Pancreas (tissue), 10 donors: Measurements from ENCODE around the gene PLCB2. TPM values are rescaled to one million over a fixed set of nuclear protein-coding genes. Genes with fewer than 3 reads are reported as not detected.

Experiments used
- ATAC-seq, 4 donors: fragments of 200-7000 bp; cut with Tn5 transposase; one replicate each; pipeline versions ENCODE4 v1.8.0 to v1.9.1; 2020; ENCODE audit warnings: mild to moderate bottlenecking in 4 of 4, moderate library complexity in 4 of 4
- DNase-seq, 6 donors: peaks; one replicate each; pipeline ENCODE4 v3.0.0-alpha.2; 2020
- FAIRE-seq: peaks from 2 replicates; lab custom pipeline; 2012; peaks lifted over from hg19 to GRCh38; lab: Jason Lieb, UNC
- H3K27ac ChIP-seq, 4 donors: fragments of 200-600 bp; sonication (generic); 1 replicate in 3 of 4; 2 replicates in 1 of 4; pipeline versions ENCODE4 v1.5.0 to v1.8.0; 2020
- H3K27me3 ChIP-seq, 4 donors: fragments of 200-600 bp; one replicate each; pipeline ENCODE4 v1.8.0; 2021
- H3K36me3 ChIP-seq, 3 donors: fragments of 200-600 bp; sonication (generic) in 1 of 3; one replicate each; pipeline versions ENCODE4 v1.5.0 to v1.8.0; 2020 to 2021
- H3K4me1 ChIP-seq, 3 donors: fragments of 200-600 bp; one replicate each; pipeline ENCODE4 v1.8.0; 2021
- H3K4me3 ChIP-seq, 4 donors: fragments of 200-600 bp; sonication (generic) in 2 of 4; one replicate each; pipeline versions ENCODE4 v1.5.0 to v1.8.0; 2020 to 2021
- H3K9me3 ChIP-seq, 4 donors: fragments of 200-600 bp; one replicate each; pipeline ENCODE4 v1.8.0; 2021
- WGBS, 2 donors: extraction: QIAGEN DNeasy Blood & Tissue Kit; methylation state at CpG; one replicate each; pipeline ENCODE4 v1.1.7; 2013; 5-methylcytosine and 5-hydroxymethylcytosine counted together
- intact Hi-C, 3 donors: fragments of 100-400 bp; cut with DNase I; formaldehyde crosslinking; loops; one replicate each; pipeline versions ENCODE4 v1.11.1 to v1.14.2; 2022
- polyA plus RNA-seq, 2 donors: library from polyadenylated mRNA; stranded (reverse); fragments of 200-250 nt; gene quantifications; one replicate each; pipeline ENCODE4 v1.2.3, GENCODE V29; 2013
- total RNA-seq, 6 donors: library from RNA; stranded (reverse); fragmentation: NEBNext Ultra II Directional in 4 of 6; extraction: Animal tissue kit (Norgen Biotek cat#: 25700) in 4 of 6; gene quantifications; one replicate each; pipeline versions ENCODE4 v1.2.1 to v1.2.4, GENCODE V29; 2021 to 2023
- TF ChIP-seq, protein P1 (sequence below), 4 donors: fragments of 200-600 bp; sonication (generic) in 3 of 4; IDR thresholded peaks; one replicate each; pipeline versions ENCODE4 v1.5.0 to v1.8.0; 2021; ENCODE audit warnings: antibody characterized with exemption in 4 of 4
- donor health status: healthy with polysubstance abuse.
- donor health status: DM: no; HTN: no; CAD: no; lungs with moderate emphysema.
- donor health status: DM: no; HTN: no; CAD: no.
- donor health status: control.
- donor health status: control.
- donor health status: Bipolar disorder and iron deficiency.
- donor health status: DM: yes; HTN: yes; CAD: no.
- donor health status: DM: no; HTN: no; CAD: no.
- donor health status: DM: no; HTN: no; CAD: no.
- donor health status: DM: yes; HTN: yes; CAD: no.

PLCB2 gene
- total and polyA plus RNA-seq, 8 donors = 0.94 to 23.5 (median 5.7) TPM

DNA sequence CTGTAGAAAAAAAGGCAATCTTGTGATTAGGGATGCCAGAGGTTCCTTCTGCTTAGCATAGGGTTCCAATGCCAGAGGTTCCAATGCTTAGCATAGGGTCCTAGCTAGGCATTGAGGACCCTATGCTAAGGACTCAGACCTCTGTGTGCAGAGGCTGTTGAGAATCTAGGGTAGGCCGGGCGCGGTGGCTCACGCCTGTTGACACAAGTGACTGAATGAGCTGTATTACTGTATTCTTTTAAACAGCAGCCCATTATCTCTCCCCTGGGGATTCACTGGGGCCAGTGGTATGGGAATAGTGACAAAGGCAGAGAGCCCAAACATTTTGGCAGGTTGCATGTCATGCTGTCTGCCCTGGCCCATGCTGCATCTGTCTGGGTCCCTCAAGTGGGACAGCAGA is 52.7 kb downstream of the PLCB2 start:
- no peaks in the 10 kb centered on the region for H3K36me3 ChIP-seq
- TF ChIP-seq, protein P1, sequence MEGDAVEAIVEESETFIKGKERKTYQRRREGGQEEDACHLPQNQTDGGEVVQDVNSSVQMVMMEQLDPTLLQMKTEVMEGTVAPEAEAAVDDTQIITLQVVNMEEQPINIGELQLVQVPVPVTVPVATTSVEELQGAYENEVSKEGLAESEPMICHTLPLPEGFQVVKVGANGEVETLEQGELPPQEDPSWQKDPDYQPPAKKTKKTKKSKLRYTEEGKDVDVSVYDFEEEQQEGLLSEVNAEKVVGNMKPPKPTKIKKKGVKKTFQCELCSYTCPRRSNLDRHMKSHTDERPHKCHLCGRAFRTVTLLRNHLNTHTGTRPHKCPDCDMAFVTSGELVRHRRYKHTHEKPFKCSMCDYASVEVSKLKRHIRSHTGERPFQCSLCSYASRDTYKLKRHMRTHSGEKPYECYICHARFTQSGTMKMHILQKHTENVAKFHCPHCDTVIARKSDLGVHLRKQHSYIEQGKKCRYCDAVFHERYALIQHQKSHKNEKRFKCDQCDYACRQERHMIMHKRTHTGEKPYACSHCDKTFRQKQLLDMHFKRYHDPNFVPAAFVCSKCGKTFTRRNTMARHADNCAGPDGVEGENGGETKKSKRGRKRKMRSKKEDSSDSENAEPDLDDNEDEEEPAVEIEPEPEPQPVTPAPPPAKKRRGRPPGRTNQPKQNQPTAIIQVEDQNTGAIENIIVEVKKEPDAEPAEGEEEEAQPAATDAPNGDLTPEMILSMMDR (IDR thresholded peaks at IDR 0.05) = no peak
- H3K27ac ChIP-seq = no peak overlapping the region
- H3K4me1 ChIP-seq = peaks cover 0 to 10% (median 0%) of the 10 kb centered on the region in 3 donors
- H3K9me3 ChIP-seq = no peaks in the 10 kb centered on the region
- FAIRE-seq (no peak), DNase-seq (peak in 1 of 6 donors; percentile 5), ATAC-seq (no peak)
- 95 to 96% methylated on average over 4 of the region's 4 CpGs for WGBS, 2 donors
- no peaks in the 10 kb centered on the region for H3K27me3 ChIP-seq
- intact Hi-C loops = no loop called here
- H3K4me3 ChIP-seq = no peak overlapping the region

DNA sequence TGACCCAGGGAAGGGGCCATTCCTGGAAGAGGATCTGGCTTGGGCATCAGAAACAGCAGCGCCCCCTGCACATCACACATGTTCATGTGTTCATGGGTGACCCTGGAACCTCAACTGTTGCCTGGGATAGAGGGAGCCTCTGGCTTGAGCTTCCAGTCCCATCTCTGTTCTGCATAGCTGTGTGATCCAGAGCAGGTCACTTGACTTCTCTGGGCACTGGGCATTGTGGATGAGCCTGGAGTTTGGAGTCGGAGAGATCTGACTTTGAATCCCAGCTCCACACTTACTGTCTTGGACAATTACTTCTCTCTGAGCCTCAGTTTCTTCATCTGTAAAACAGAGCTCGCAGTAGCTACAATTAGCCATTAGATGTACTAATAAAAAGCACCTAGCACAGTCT is 53.3 kb downstream of the PLCB2 start:
- intact Hi-C loops = no loop called here
- FAIRE-seq (no peak), DNase-seq (peak in 1 of 6 donors; percentile 13), ATAC-seq (no peak)
- Histone ChIP-seq H3K4me1 (peaks cover 0 to 10% (median 0%) of the 10 kb centered on the region in 3 donors), H3K27ac (no peak overlapping the region), H3K4me3 (no peak overlapping the region), H3K36me3 (no peaks in the 10 kb centered on the region), H3K9me3 (no peaks in the 10 kb centered on the region), H3K27me3 (no peaks in the 10 kb centered on the region)
- TF ChIP-seq, protein P1 (IDR thresholded peaks at IDR 0.05) = no peak
- WGBS, 2 donors = 95 to 96% methylated on average over 3 of the region's 3 CpGs

DNA sequence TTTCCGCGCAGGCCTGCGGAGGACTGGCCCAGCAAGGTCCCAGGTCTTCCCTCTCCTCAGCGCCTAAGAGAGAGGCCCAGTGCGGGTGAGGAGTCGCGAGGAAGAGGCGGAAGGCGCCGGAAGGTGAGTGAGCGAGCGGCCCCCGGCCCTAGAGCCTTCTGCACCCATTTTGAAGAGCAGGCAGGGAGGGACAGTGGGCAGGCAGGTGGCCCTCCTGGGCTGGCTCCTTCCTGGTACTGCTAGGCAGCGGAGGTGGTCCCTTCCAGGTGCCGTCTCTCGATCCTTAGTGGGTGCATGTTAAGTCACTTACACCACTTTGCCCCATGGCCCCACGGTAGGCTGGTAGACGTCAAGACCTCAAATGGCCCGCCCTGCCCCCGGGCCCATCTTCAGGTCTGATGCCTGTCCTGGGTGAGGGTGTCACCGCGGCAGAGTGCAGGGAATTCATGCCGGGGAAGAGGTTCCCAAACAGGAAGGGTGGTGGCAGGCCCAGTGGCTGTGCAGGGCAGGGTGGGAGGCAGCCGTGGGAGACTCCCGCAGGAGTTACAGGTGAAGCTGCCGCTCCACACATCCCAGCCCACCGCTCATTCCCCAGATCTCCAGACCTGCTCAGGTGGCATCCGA is 54.5 kb downstream of the PLCB2 start:
- peak overlapping the region in 3 of 4 donors; percentile 31 to 58 (median 47) for H3K27ac ChIP-seq
- no peaks in the 10 kb centered on the region for H3K27me3 ChIP-seq
- no peak for ATAC-seq
- DNase-seq = peak in 1 of 6 donors; percentile 75
- peak overlapping the region; percentile 44 to 86 (median 62) for H3K4me3 ChIP-seq
- TF ChIP-seq, protein P1 (IDR thresholded peaks at IDR 0.05) = no peak
- H3K9me3 ChIP-seq = no peaks in the 10 kb centered on the region
- intact Hi-C loops = no loop called here
- peaks cover 0 to 10% (median 0%) of the 10 kb centered on the region in 3 donors for H3K4me1 ChIP-seq
- no peak for FAIRE-seq
- no peaks in the 10 kb centered on the region for H3K36me3 ChIP-seq
- WGBS, 2 donors = 22 to 25% methylated on average over 27 to 28 of the region's 28 CpGs

DNA sequence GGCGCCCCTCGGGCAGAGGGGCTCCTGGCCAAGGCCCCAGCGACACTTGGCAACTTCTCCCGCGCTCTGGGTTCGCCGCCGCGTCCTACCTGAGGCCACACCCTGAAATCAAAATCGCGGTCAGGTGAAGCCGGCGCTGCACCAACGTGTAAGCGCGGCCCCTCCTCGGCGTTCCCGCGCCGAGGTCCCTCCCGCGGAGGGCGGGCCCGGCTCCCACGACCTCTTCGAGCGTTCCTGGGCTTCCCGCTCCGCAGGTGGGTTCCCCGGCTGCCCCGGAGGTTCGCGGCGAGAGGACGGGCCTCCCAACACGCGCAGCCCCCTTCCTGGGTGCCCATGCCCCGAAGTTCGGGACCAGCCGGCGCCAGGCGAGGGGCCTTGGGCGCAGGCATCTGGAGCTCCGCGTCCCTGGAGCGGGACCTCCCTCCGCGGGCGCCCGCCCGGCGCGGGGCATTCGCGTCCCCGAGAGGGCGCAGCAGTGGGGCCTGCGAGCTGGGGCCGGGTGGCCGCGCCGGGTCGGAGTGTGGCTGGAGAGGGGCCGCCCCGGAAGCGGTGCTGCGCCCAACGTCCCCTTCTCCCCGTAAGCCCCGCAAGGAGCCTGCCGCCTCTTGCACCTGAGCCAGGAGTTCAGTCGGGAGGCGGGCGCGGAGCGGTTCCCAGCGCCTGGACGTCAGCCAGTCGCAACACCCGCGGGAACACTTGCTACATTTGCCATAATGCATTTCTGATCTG is 55.1 kb downstream of the PLCB2 start:
- TF ChIP-seq, protein P1 (IDR thresholded peaks at IDR 0.05) = no peak
- no peaks in the 10 kb centered on the region for H3K27me3 ChIP-seq
- H3K27ac ChIP-seq = peak overlapping the region; percentile 31 to 58 (median 46)
- FAIRE-seq (no peak), ATAC-seq (peak; percentile 70 to 89 (median 81)), DNase-seq (peak in 5 of 6 donors; percentile 49 to 87 (median 72))
- 1% methylated on average over 52 to 82 of the region's 82 CpGs for WGBS, 2 donors
- no peaks in the 10 kb centered on the region for H3K9me3 ChIP-seq
- H3K4me1 ChIP-seq = peaks cover 0 to 10% (median 0%) of the 10 kb centered on the region in 3 donors
- intact Hi-C loops = no loop called here
- H3K4me3 ChIP-seq = peak overlapping the region; percentile 44 to 86 (median 62)
- H3K36me3 ChIP-seq = no peaks in the 10 kb centered on the region
